ENCODE data around the gene CLDN8.

DNA sequence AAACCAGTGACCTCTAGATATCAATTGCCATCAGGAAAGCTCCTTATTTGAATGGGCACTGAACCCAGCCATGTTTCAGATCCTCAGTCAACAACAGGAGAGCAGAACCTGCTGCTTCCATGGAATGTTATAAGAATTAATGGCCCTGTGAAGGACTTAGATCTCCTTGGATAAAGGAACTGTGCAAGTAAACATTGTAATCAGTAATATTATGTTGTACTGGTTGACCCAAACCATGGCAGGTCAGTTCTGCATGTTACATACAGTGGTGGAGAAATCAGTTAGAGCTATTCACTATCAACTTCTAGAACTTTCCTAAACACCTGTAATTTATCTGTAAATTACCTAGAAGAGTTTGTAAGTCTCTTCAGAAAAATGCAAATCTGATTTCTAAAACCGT lies 11.2 kb upstream of the CLDN8 start:
- no peak for TF ChIP-seq CTCF (IDR thresholded peaks at IDR 0.05)
- no peak for TF ChIP-seq POLR2A (IDR thresholded peaks at IDR 0.05)

Data from right lobe of liver (tissue), 4 donors.